Suprapubic skin (tissue), 3 donors: ENCODE data around the gene RTP3.

Experiments used
- POLR2A ChIP-seq, 2 donors: fragments of 450-650 bp; IDR thresholded peaks; one replicate each; pipeline ENCODE4 v1.6.1; 2017; ENCODE audit warnings: antibody characterized with exemption in 2 of 2, mild to moderate bottlenecking in 2 of 2, moderate library complexity in 2 of 2
- TF ChIP-seq, protein P1 (sequence below), 2 donors: fragments of 200-600 bp in 1 of 2; fragments of 450-650 bp in 1 of 2; sonication (generic) in 1 of 2; IDR thresholded peaks; one replicate each; pipeline ENCODE4 v1.5.1; 2016 to 2019; ENCODE audit warnings: antibody characterized with exemption in 2 of 2, mild to moderate bottlenecking in 1 of 2, moderate library complexity in 1 of 2

DNA sequence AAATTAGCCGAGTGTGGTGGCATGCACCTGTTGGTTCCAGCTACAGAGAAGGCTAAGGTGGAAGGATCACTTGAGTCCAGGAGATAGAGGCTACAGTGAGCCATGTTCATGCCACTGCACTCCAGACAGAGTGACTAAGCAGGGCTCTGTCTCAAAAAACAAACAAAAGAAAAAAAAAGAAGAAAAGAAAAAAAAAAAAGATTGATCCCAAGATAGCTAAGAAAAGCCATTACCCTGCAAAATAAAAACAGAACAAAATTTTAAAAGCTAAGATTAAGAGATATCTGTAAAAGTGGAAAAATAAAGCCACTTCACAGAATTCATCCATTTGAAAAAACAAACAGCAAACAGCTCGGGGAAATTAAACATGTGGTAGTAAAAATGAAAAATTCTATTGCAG lies 44.6 kb downstream of the RTP3 start:
- TF ChIP-seq, protein P1, sequence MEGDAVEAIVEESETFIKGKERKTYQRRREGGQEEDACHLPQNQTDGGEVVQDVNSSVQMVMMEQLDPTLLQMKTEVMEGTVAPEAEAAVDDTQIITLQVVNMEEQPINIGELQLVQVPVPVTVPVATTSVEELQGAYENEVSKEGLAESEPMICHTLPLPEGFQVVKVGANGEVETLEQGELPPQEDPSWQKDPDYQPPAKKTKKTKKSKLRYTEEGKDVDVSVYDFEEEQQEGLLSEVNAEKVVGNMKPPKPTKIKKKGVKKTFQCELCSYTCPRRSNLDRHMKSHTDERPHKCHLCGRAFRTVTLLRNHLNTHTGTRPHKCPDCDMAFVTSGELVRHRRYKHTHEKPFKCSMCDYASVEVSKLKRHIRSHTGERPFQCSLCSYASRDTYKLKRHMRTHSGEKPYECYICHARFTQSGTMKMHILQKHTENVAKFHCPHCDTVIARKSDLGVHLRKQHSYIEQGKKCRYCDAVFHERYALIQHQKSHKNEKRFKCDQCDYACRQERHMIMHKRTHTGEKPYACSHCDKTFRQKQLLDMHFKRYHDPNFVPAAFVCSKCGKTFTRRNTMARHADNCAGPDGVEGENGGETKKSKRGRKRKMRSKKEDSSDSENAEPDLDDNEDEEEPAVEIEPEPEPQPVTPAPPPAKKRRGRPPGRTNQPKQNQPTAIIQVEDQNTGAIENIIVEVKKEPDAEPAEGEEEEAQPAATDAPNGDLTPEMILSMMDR (IDR thresholded peaks at IDR 0.05): no peak
- no peak for TF ChIP-seq POLR2A (IDR thresholded peaks at IDR 0.05)
